ENCODE data around the gene RMP24. TPM values are rescaled to one million over a fixed set of nuclear protein-coding genes. Genes with fewer than 3 reads are reported as not detected.

RMP24 gene

Small RNAs within 50 kb of the gene (microRNA-seq; reads per million reads assigned to microRNA genes)
- gene MIR3929 (ENCODE audit: borderline microRNAs expressed), result not detected

Other genes with a start within 250 kb of the RMP24 start
- 10 to 100 TPM; 13.8 to 15.8 TPM for gene RPRD1A, start 94.9 kb downstream of the RMP24 start, total RNA-seq
- gene SLC39A6, start 156.7 kb downstream of the RMP24 start, total RNA-seq, result 10 to 100 TPM; 12.3 to 14.4 TPM
- gene ELP2, start 157.2 kb downstream of the RMP24 start, total RNA-seq, result 100 to 1,000 TPM; 212 to 222 TPM
- gene MOCOS, start 214.8 kb downstream of the RMP24 start, total RNA-seq, result not detected